Measurements from ENCODE around the gene P3H2. TPM values are rescaled to one million over a fixed set of nuclear protein-coding genes. Genes with fewer than 3 reads are reported as not detected.
"Not testable (repeated sequence)": the region's sequence is repeated elsewhere in the genome, so short reads cannot be mapped to it uniquely, and the experiment has no call there.

The P3H2 gene
- total RNA-seq, 1 donor from 2014 or later, result 143 TPM

DNA sequence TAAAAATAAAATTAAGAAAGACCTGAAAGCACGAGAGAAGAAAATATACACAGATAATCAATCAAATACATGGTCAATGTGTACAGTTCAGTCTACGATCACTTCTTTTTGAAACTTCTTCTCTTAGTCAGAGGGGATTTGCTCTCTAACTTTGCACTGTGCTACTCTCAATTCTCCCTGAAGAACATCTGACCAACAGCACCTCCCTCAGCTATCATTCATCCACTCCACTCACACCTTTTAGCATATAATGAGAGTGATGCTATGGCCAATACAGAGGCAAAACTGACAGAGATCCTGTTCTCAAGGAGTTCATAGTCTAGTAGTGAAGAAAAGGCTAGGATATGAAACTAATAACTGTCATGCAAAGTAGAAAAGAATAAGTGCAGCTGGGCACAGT, 45.9 kb downstream of the P3H2 start:
- Mint-ChIP-seq H3K27me3 (ENCODE audit: unreplicated experiment) (no peaks in the 10 kb centered on the region), H3K27ac (ENCODE audit: unreplicated experiment) (peak overlapping the region; percentile 98), H3K4me1 (ENCODE audit: unreplicated experiment) (peaks cover 69% of the 10 kb centered on the region), H3K36me3 (ENCODE audit: unreplicated experiment) (no peaks in the 10 kb centered on the region), H3K9me3 (ENCODE audit: unreplicated experiment) (no peaks in the 10 kb centered on the region), H3K4me3 (ENCODE audit: unreplicated experiment) (no peak overlapping the region)
- TF ChIP-seq, protein P1, sequence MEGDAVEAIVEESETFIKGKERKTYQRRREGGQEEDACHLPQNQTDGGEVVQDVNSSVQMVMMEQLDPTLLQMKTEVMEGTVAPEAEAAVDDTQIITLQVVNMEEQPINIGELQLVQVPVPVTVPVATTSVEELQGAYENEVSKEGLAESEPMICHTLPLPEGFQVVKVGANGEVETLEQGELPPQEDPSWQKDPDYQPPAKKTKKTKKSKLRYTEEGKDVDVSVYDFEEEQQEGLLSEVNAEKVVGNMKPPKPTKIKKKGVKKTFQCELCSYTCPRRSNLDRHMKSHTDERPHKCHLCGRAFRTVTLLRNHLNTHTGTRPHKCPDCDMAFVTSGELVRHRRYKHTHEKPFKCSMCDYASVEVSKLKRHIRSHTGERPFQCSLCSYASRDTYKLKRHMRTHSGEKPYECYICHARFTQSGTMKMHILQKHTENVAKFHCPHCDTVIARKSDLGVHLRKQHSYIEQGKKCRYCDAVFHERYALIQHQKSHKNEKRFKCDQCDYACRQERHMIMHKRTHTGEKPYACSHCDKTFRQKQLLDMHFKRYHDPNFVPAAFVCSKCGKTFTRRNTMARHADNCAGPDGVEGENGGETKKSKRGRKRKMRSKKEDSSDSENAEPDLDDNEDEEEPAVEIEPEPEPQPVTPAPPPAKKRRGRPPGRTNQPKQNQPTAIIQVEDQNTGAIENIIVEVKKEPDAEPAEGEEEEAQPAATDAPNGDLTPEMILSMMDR (IDR thresholded peaks at IDR 0.05), result no peak
- no peak for DNase-seq (ENCODE audit: extremely low spot score, unreplicated experiment)

DNA sequence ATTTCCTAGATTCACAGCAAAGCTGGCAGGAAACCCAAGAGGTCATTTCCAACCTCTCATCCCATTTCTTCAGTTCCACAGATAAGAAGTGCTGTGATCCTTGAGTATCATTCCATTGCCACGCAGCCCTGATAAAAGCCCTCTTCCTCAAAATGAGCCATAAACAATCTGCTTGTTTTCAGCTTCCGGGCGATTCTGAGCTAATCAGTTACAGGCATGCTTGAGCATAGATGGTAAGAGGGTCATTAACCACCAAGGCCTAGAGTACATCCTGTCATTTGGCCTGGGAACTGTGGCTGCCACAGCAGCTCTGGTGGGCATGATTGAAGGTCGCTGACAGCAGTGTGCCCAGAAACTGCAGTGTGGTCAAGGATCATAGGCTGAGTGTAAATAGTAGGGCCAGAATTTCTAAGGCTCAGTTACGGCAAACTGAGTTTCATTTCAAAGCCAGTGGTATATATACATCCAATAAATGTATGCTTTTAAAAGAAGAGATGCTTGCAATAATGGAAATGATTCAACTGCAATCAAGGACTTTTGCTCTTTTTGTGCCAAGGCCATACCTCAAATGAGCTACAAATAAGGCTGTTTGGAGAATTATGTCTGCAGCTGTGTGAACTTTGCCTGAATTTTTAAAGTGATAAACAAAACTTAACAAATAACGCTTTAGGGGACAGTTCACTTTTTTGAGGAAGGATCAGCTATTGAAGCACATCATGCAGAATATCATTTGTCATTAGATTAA, 47.3 kb downstream of the P3H2 start:
- H3K36me3 Mint-ChIP-seq (ENCODE audit: unreplicated experiment), result peaks cover 6% of the 10 kb centered on the region
- H3K27ac Mint-ChIP-seq (ENCODE audit: unreplicated experiment), result peak overlapping the region; percentile 74
- no peak for DNase-seq (ENCODE audit: extremely low spot score, unreplicated experiment)
- TF ChIP-seq, protein P1 (IDR thresholded peaks at IDR 0.05), result no peak
- H3K27me3 Mint-ChIP-seq (ENCODE audit: unreplicated experiment), result no peaks in the 10 kb centered on the region
- H3K9me3 Mint-ChIP-seq (ENCODE audit: unreplicated experiment), result no peaks in the 10 kb centered on the region
- H3K4me1 Mint-ChIP-seq (ENCODE audit: unreplicated experiment), result peaks cover 68% of the 10 kb centered on the region
- no peak overlapping the region for H3K4me3 Mint-ChIP-seq (ENCODE audit: unreplicated experiment)

DNA sequence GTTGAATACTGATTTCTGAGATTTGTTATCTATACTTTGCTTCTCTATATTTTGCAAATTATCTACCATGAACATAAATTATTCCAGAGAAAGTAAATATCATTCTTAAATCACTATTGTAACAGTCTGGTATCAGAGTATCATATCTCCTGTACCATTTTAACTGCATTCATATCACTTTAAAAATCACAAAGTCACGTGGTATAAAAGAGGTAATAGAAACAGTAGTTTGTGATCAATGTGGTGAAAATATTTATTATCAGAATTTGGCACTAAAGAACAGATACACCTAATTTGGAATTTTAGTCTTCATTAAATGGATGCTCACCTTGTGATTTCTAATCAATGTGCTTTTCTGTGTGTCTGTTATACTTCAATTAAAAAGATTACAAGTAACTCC, 47.8 kb downstream of the P3H2 start:
- TF ChIP-seq, protein P1 (IDR thresholded peaks at IDR 0.05), result no peak
- DNase-seq (ENCODE audit: extremely low spot score, unreplicated experiment), result no peak

GRCh38 chr3:190071921-190072320, 48.8 kb downstream of the P3H2 start:
- not testable (repeated sequence) for H3K27me3 Mint-ChIP-seq (ENCODE audit: unreplicated experiment); H3K4me3 Mint-ChIP-seq (ENCODE audit: unreplicated experiment); H3K36me3 Mint-ChIP-seq (ENCODE audit: unreplicated experiment); H3K9me3 Mint-ChIP-seq (ENCODE audit: unreplicated experiment); DNase-seq (ENCODE audit: extremely low spot score, unreplicated experiment)
- H3K4me1 Mint-ChIP-seq (ENCODE audit: unreplicated experiment), result peaks cover 61% of the 10 kb centered on the region
- H3K27ac Mint-ChIP-seq (ENCODE audit: unreplicated experiment), result peak overlapping the region; percentile 54

More for the DNA sequence above, 47.8 kb downstream of the P3H2 start:
- Mint-ChIP-seq H3K9me3 (ENCODE audit: unreplicated experiment) (no peaks in the 10 kb centered on the region), H3K27me3 (ENCODE audit: unreplicated experiment) (no peaks in the 10 kb centered on the region), H3K36me3 (ENCODE audit: unreplicated experiment) (peaks cover 6% of the 10 kb centered on the region), H3K4me1 (ENCODE audit: unreplicated experiment) (peaks cover 64% of the 10 kb centered on the region), H3K4me3 (ENCODE audit: unreplicated experiment) (no peak overlapping the region), H3K27ac (ENCODE audit: unreplicated experiment) (peak overlapping the region; percentile 74)

DNA sequence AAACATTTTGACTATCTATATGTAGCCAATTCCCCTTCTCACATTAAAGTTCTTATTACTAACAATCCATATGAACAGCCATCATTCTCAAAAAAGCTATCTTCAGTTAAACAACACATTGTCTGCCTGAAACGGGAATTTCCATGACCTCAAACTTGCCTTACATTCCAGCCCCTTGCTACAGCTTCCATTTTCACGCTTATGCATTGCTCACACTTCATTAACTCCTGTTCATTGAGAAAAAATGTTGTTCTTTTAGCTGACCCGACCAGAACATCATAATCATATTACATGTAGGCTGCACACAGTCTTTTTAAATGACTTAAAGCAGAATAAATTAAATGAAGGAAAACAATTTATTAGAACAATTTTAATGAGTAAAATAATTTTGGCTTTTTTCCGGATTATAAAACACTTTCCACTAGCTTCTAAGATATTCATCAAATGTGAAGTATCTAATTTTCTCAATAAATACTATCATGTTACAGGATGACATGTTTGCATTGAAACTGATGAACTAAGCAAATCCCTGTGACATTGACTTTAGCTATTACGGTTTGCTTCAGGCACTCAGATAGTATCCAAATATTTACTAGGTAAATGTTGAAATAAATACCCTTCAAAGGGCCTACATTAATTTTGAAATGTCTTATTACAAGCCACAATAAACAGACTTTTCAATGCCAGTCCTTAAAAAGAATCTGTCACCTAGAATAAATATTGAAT, 49.9 kb downstream of the P3H2 start:
- no peak for DNase-seq (ENCODE audit: extremely low spot score, unreplicated experiment)
- no peak overlapping the region for H3K4me3 Mint-ChIP-seq (ENCODE audit: unreplicated experiment)
- H3K27ac Mint-ChIP-seq (ENCODE audit: unreplicated experiment), result peak overlapping the region; percentile 69

More for the DNA sequence above, 49.9 kb downstream of the P3H2 start:
- TF ChIP-seq, protein P1 (IDR thresholded peaks at IDR 0.05), result no peak
- peaks cover 51% of the 10 kb centered on the region for H3K4me1 Mint-ChIP-seq (ENCODE audit: unreplicated experiment)
- no peaks in the 10 kb centered on the region for H3K9me3 Mint-ChIP-seq (ENCODE audit: unreplicated experiment)
- H3K36me3 Mint-ChIP-seq (ENCODE audit: unreplicated experiment), result peaks cover 10% of the 10 kb centered on the region
- H3K27me3 Mint-ChIP-seq (ENCODE audit: unreplicated experiment), result no peaks in the 10 kb centered on the region
